ENCODE measurements around the gene RMND1.

The RMND1 gene

GRCh38 chr6:151451950-151452749 lies at the start of gene RMND1:
Gene RMND1, minus strand, starts transcription at chr6:151452126. Its CDS starts 6,315 bp downstream, at chr6:151445811.
- H3K27me3 Mint-ChIP-seq = no peaks in the 10 kb centered on the region
- peak; percentile 93 for ATAC-seq (ENCODE audit: low read depth)
- H3K9me3 Mint-ChIP-seq = no peaks in the 10 kb centered on the region
- peak within 1 kb of the TSS; percentile 91 for H3K27ac Mint-ChIP-seq
- H3K4me1 Mint-ChIP-seq = peaks cover 25% of the 10 kb centered on the region
- DNase-seq (ENCODE audit: low spot score in 2 of 2) = peak; percentile 93 to 97
- H3K4me3 Mint-ChIP-seq = peak within 1 kb of the TSS; percentile 87
- peaks cover 2% of the 10 kb centered on the region for H3K36me3 Mint-ChIP-seq

- DNase-seq (ENCODE audit: low spot score in 2 of 2) (no peak), ATAC-seq (ENCODE audit: low read depth) (no peak)
- Mint-ChIP-seq H3K27ac (no peak overlapping the region), H3K4me3 (no peak overlapping the region), H3K9me3 (no peaks in the 10 kb centered on the region), H3K4me1 (peaks cover 17% of the 10 kb centered on the region), H3K36me3 (no peaks in the 10 kb centered on the region), H3K27me3 (peaks cover 14% of the 10 kb centered on the region)
Measured at GRCh38 chr6:151499551-151499950, 47.6 kb upstream of the RMND1 start.

- Mint-ChIP-seq H3K4me3 (no peak overlapping the region), H3K36me3 (no peaks in the 10 kb centered on the region), H3K27ac (no peak overlapping the region), H3K27me3 (peaks cover 18% of the 10 kb centered on the region), H3K9me3 (no peaks in the 10 kb centered on the region), H3K4me1 (peaks cover 20% of the 10 kb centered on the region)
- ATAC-seq (ENCODE audit: low read depth) (no peak), DNase-seq (ENCODE audit: low spot score in 2 of 2) (no peak)
Measured at GRCh38 chr6:151498327-151498726, 46.4 kb upstream of the RMND1 start.

GRCh38 chr6:151497905-151498304 lies 46.0 kb upstream of the RMND1 start:
- ATAC-seq (ENCODE audit: low read depth) (no peak), DNase-seq (ENCODE audit: low spot score in 2 of 2) (no peak)
- no peaks in the 10 kb centered on the region for H3K9me3 Mint-ChIP-seq
- H3K4me3 Mint-ChIP-seq = no peak overlapping the region
- peaks cover 22% of the 10 kb centered on the region for H3K4me1 Mint-ChIP-seq
- H3K27me3 Mint-ChIP-seq = peaks cover 21% of the 10 kb centered on the region
- H3K27ac Mint-ChIP-seq = no peak overlapping the region
- no peaks in the 10 kb centered on the region for H3K36me3 Mint-ChIP-seq

GRCh38 chr6:151495380-151495779 lies 43.5 kb upstream of the RMND1 start:
- H3K4me1 Mint-ChIP-seq = peaks cover 22% of the 10 kb centered on the region
- H3K9me3 Mint-ChIP-seq = no peaks in the 10 kb centered on the region
- H3K27ac Mint-ChIP-seq = no peak overlapping the region
- peaks cover 23% of the 10 kb centered on the region for H3K27me3 Mint-ChIP-seq
- no peak for DNase-seq (ENCODE audit: low spot score in 2 of 2)
- ATAC-seq (ENCODE audit: low read depth) = no peak
- H3K4me3 Mint-ChIP-seq = peak overlapping the region; percentile 7
- H3K36me3 Mint-ChIP-seq = no peaks in the 10 kb centered on the region

GRCh38 chr6:151494936-151495320 lies 43.0 kb upstream of the RMND1 start:
- ATAC-seq (ENCODE audit: low read depth) (no peak), DNase-seq (ENCODE audit: low spot score in 2 of 2) (no peak)
- Mint-ChIP-seq H3K27me3 (peaks cover 21% of the 10 kb centered on the region), H3K36me3 (no peaks in the 10 kb centered on the region), H3K27ac (peak overlapping the region; percentile 50), H3K4me1 (peaks cover 19% of the 10 kb centered on the region), H3K4me3 (peak overlapping the region; percentile 82), H3K9me3 (no peaks in the 10 kb centered on the region)

GRCh38 chr6:151494235-151494935 lies 42.5 kb upstream of the RMND1 start:
- ATAC-seq (ENCODE audit: low read depth) (peak; percentile 70), DNase-seq (ENCODE audit: low spot score in 2 of 2) (peak in 1 of 2 donors; percentile 16)
- H3K4me3 Mint-ChIP-seq = peak overlapping the region; percentile 82
- no peaks in the 10 kb centered on the region for H3K9me3 Mint-ChIP-seq
- peak overlapping the region; percentile 50 for H3K27ac Mint-ChIP-seq
- H3K4me1 Mint-ChIP-seq = peaks cover 14% of the 10 kb centered on the region
- peaks cover 21% of the 10 kb centered on the region for H3K27me3 Mint-ChIP-seq
- H3K36me3 Mint-ChIP-seq = no peaks in the 10 kb centered on the region

- ATAC-seq (ENCODE audit: low read depth) (peak; percentile 51), DNase-seq (ENCODE audit: low spot score in 2 of 2) (peak; percentile 11 to 30)
- Mint-ChIP-seq H3K27ac (peak within 1 kb of the TSS; percentile 50), H3K27me3 (peaks cover 21% of the 10 kb centered on the region), H3K36me3 (no peaks in the 10 kb centered on the region), H3K4me1 (peaks cover 14% of the 10 kb centered on the region), H3K4me3 (peak within 1 kb of the TSS; percentile 82), H3K9me3 (no peaks in the 10 kb centered on the region)
Measured at GRCh38 chr6:151493804-151494234, 41.9 kb upstream of the RMND1 start, which contains the start of gene CCDC170. Gene CCDC170, plus strand, starts transcription at chr6:151494017. Its CDS starts 112 bp downstream, at chr6:151494129.

- DNase-seq (ENCODE audit: low spot score in 2 of 2) (no peak), ATAC-seq (ENCODE audit: low read depth) (peak; percentile 10)
- peaks cover 10% of the 10 kb centered on the region for H3K4me1 Mint-ChIP-seq
- H3K9me3 Mint-ChIP-seq = no peaks in the 10 kb centered on the region
- H3K36me3 Mint-ChIP-seq = no peaks in the 10 kb centered on the region
- H3K4me3 Mint-ChIP-seq = peak overlapping the region; percentile 41
- H3K27me3 Mint-ChIP-seq = peaks cover 21% of the 10 kb centered on the region
- no peak overlapping the region for H3K27ac Mint-ChIP-seq
Measured at GRCh38 chr6:151493161-151493803, 41.4 kb upstream of the RMND1 start.

- ATAC-seq (ENCODE audit: low read depth) (no peak), DNase-seq (ENCODE audit: low spot score in 2 of 2) (no peak)
- Mint-ChIP-seq H3K27ac (no peak overlapping the region), H3K4me3 (no peak overlapping the region), H3K4me1 (peaks cover 10% of the 10 kb centered on the region), H3K9me3 (no peaks in the 10 kb centered on the region), H3K27me3 (peaks cover 20% of the 10 kb centered on the region), H3K36me3 (no peaks in the 10 kb centered on the region)
Measured at GRCh38 chr6:151490996-151491395, 39.1 kb upstream of the RMND1 start.

- Mint-ChIP-seq H3K27ac (no peak overlapping the region), H3K4me3 (no peak overlapping the region), H3K9me3 (no peaks in the 10 kb centered on the region), H3K4me1 (peaks cover 1% of the 10 kb centered on the region), H3K27me3 (peaks cover 5% of the 10 kb centered on the region), H3K36me3 (no peaks in the 10 kb centered on the region)
- no peak for DNase-seq (ENCODE audit: low spot score in 2 of 2)
- ATAC-seq (ENCODE audit: low read depth) = no peak
Measured at GRCh38 chr6:151488226-151488625, 36.3 kb upstream of the RMND1 start.

- Mint-ChIP-seq H3K27me3 (no peaks in the 10 kb centered on the region), H3K9me3 (no peaks in the 10 kb centered on the region), H3K27ac (no peak overlapping the region), H3K36me3 (no peaks in the 10 kb centered on the region), H3K4me3 (no peak overlapping the region), H3K4me1 (peaks cover 9% of the 10 kb centered on the region)
- DNase-seq (ENCODE audit: low spot score in 2 of 2) (no peak), ATAC-seq (ENCODE audit: low read depth) (no peak)
Measured at GRCh38 chr6:151483994-151484393, 32.1 kb upstream of the RMND1 start.

GRCh38 chr6:151482290-151482689 lies 30.4 kb upstream of the RMND1 start:
- H3K36me3 Mint-ChIP-seq = no peaks in the 10 kb centered on the region
- ATAC-seq (ENCODE audit: low read depth) (peak; percentile 56), DNase-seq (ENCODE audit: low spot score in 2 of 2) (no peak)
- no peaks in the 10 kb centered on the region for H3K9me3 Mint-ChIP-seq
- H3K4me3 Mint-ChIP-seq = peak overlapping the region; percentile 73
- peaks cover 9% of the 10 kb centered on the region for H3K4me1 Mint-ChIP-seq
- no peaks in the 10 kb centered on the region for H3K27me3 Mint-ChIP-seq
- H3K27ac Mint-ChIP-seq = peak overlapping the region; percentile 91

- Mint-ChIP-seq H3K36me3 (no peaks in the 10 kb centered on the region), H3K27me3 (no peaks in the 10 kb centered on the region), H3K4me3 (no peak overlapping the region), H3K9me3 (no peaks in the 10 kb centered on the region), H3K27ac (peak overlapping the region; percentile 24), H3K4me1 (peaks cover 9% of the 10 kb centered on the region)
- ATAC-seq (ENCODE audit: low read depth) (peak; percentile 58), DNase-seq (ENCODE audit: low spot score in 2 of 2) (no peak)
Measured at GRCh38 chr6:151481786-151482185, 29.9 kb upstream of the RMND1 start.

All from memory B cell (primary cell).